ENCODE measurements around the gene LGALS1. TPM values are rescaled to one million over a fixed set of nuclear protein-coding genes. Genes with fewer than 3 reads are reported as not detected.

The LGALS1 gene
- total and polyA plus RNA-seq, 9 of the 15 experiments (the other 6 are each of a cell fraction or from before 2014, with no cell fraction given) = 160 to 800 (median 330) TPM

DNA sequence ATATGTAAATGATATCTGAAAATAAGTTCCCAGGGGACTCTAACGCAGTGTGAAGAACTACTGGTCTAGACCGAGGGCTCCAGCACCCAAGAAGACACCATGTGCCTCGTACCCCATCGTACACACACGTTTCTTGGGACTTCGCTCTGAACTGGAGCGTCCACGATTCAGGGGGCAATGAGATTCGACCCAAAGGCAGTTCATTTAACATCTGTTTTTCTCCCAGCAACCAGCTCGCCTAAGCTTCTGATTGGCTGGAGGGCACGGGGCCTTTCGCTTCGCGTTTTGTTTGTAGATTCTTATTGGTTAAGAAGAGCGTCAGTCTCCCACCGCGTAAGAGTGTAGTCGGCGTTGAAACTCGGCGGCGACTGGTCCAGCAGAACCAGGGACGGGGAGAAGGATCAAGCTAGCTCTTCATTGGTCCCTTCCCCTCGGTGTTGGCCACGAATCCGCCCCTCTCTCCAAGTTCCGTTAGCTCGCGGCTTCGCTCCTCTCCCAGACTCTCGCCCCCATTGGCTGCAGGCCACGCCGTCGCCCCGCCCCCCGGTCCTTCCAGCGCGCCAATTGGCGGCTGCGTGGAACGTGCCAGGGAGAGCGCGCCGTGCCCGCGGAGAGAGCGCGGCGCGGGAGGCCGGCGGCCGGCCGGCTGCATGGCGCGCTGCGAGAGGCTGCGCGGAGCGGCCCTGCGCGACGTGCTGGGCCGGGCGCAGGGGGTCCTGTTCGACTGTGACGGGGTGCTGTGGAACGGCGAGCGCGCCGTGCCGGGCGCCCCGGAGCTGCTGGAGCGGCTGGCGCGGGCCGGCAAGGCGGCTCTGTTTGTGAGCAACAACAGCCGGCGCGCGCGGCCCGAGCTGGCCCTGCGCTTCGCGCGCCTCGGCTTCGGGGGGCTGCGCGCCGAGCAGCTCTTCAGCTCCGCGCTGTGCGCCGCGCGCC lies 17.0 kb upstream of the LGALS1 start, which contains the start of gene PDXP (continued):
- TF ChIP-seq, protein P1, sequence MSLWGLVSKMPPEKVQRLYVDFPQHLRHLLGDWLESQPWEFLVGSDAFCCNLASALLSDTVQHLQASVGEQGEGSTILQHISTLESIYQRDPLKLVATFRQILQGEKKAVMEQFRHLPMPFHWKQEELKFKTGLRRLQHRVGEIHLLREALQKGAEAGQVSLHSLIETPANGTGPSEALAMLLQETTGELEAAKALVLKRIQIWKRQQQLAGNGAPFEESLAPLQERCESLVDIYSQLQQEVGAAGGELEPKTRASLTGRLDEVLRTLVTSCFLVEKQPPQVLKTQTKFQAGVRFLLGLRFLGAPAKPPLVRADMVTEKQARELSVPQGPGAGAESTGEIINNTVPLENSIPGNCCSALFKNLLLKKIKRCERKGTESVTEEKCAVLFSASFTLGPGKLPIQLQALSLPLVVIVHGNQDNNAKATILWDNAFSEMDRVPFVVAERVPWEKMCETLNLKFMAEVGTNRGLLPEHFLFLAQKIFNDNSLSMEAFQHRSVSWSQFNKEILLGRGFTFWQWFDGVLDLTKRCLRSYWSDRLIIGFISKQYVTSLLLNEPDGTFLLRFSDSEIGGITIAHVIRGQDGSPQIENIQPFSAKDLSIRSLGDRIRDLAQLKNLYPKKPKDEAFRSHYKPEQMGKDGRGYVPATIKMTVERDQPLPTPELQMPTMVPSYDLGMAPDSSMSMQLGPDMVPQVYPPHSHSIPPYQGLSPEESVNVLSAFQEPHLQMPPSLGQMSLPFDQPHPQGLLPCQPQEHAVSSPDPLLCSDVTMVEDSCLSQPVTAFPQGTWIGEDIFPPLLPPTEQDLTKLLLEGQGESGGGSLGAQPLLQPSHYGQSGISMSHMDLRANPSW (CRISPR knock-in tag; IDR thresholded peaks at IDR 0.05) = no peak
- no peak for TF ChIP-seq SMARCC2 (IDR thresholded peaks at IDR 0.05; ENCODE audit: low read depth)
- TF ChIP-seq PHB2 (IDR thresholded peaks at IDR 0.05; ENCODE audit: low read depth) = no peak
- TF ChIP-seq JUND (IDR thresholded peaks at IDR 0.05; ENCODE audit: borderline replicate concordance, low read depth, low read length) = no peak
- TF ChIP-seq JUND (tag; IDR thresholded peaks at IDR 0.05; ENCODE audit: borderline replicate concordance, low read depth, low read length) = no peak
- no peak for TF ChIP-seq SIRT6 (IDR thresholded peaks at IDR 0.05; ENCODE audit: low read depth, low read length)
- no peak for TF ChIP-seq HDAC3 (IDR thresholded peaks at IDR 0.05; ENCODE audit: borderline replicate concordance, partially characterized antibody)
- peak; percentile 95 for TF ChIP-seq ASH1L (IDR thresholded peaks at IDR 0.05; ENCODE audit: borderline replicate concordance, low read depth, partially characterized antibody)
- TF ChIP-seq, protein P2, sequence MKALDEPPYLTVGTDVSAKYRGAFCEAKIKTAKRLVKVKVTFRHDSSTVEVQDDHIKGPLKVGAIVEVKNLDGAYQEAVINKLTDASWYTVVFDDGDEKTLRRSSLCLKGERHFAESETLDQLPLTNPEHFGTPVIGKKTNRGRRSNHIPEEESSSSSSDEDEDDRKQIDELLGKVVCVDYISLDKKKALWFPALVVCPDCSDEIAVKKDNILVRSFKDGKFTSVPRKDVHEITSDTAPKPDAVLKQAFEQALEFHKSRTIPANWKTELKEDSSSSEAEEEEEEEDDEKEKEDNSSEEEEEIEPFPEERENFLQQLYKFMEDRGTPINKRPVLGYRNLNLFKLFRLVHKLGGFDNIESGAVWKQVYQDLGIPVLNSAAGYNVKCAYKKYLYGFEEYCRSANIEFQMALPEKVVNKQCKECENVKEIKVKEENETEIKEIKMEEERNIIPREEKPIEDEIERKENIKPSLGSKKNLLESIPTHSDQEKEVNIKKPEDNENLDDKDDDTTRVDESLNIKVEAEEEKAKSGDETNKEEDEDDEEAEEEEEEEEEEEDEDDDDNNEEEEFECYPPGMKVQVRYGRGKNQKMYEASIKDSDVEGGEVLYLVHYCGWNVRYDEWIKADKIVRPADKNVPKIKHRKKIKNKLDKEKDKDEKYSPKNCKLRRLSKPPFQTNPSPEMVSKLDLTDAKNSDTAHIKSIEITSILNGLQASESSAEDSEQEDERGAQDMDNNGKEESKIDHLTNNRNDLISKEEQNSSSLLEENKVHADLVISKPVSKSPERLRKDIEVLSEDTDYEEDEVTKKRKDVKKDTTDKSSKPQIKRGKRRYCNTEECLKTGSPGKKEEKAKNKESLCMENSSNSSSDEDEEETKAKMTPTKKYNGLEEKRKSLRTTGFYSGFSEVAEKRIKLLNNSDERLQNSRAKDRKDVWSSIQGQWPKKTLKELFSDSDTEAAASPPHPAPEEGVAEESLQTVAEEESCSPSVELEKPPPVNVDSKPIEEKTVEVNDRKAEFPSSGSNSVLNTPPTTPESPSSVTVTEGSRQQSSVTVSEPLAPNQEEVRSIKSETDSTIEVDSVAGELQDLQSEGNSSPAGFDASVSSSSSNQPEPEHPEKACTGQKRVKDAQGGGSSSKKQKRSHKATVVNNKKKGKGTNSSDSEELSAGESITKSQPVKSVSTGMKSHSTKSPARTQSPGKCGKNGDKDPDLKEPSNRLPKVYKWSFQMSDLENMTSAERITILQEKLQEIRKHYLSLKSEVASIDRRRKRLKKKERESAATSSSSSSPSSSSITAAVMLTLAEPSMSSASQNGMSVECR (CRISPR knock-in tag; IDR thresholded peaks at IDR 0.05) = no peak
- no peak for TF ChIP-seq ZNF146 (CRISPR knock-in tag; IDR thresholded peaks at IDR 0.05; ENCODE audit: unreplicated experiment)
- no peak for TF ChIP-seq SMARCA5 (IDR thresholded peaks at IDR 0.05)
- TF ChIP-seq POU5F1 (IDR thresholded peaks at IDR 0.05; ENCODE audit: borderline replicate concordance, low read depth, low read length, partially characterized antibody) = no peak
- TF ChIP-seq ATF1 (CRISPR knock-in tag; IDR thresholded peaks at IDR 0.05) = no peak
- TF ChIP-seq ATF1 (tag; IDR thresholded peaks at IDR 0.05) = peak; percentile 97
- TF ChIP-seq, protein P3, sequence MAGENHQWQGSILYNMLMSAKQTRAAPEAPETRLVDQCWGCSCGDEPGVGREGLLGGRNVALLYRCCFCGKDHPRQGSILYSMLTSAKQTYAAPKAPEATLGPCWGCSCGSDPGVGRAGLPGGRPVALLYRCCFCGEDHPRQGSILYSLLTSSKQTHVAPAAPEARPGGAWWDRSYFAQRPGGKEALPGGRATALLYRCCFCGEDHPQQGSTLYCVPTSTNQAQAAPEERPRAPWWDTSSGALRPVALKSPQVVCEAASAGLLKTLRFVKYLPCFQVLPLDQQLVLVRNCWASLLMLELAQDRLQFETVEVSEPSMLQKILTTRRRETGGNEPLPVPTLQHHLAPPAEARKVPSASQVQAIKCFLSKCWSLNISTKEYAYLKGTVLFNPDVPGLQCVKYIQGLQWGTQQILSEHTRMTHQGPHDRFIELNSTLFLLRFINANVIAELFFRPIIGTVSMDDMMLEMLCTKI (IDR thresholded peaks at IDR 0.05; ENCODE audit: partially characterized antibody) = no peak
- TF ChIP-seq STAG1 (CRISPR knock-in tag; IDR thresholded peaks at IDR 0.05; ENCODE audit: borderline replicate concordance) = no peak

All from K562 (cell line).